ENCODE data around the gene SLC6A15.

DNA sequence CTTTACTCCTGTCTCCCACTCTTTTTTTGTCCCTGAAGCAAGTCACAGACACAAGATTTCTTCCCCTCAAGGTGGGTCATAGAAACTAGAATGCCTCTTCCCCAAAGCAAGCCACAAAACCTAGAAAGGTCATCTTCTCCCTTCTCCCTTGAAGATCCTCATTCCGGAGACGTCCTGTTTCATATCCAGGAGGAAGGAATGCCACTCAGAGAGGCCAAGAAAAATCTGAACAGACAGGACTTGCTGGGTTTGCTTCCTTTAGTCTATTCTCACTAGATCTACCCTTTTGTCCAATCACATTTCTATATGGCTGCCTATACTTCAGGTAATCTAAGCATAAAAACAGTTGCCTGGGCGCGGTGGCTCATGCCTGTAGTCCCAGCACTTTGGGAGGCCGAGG, 23.7 kb downstream of the SLC6A15 start:
- TF ChIP-seq EZH2 (IDR thresholded peaks at IDR 0.05; ENCODE audit: insufficient read depth, poor library complexity, severe bottlenecking) (no peak), EZH2phosphoT487 (IDR thresholded peaks at IDR 0.05; ENCODE audit: insufficient read depth, low read depth) (no peak)
